ENCODE data around the gene CTSG. TPM values are rescaled to one million over a fixed set of nuclear protein-coding genes. Genes with fewer than 3 reads are reported as not detected.
"Not testable (repeated sequence)": the region's sequence is repeated elsewhere in the genome, so short reads cannot be mapped to it uniquely, and the experiment has no call there.

Gene CTSG
- total RNA-seq, 2 experiments from 2014 or later: 0.35 TPM; not detected in 1

DNA sequence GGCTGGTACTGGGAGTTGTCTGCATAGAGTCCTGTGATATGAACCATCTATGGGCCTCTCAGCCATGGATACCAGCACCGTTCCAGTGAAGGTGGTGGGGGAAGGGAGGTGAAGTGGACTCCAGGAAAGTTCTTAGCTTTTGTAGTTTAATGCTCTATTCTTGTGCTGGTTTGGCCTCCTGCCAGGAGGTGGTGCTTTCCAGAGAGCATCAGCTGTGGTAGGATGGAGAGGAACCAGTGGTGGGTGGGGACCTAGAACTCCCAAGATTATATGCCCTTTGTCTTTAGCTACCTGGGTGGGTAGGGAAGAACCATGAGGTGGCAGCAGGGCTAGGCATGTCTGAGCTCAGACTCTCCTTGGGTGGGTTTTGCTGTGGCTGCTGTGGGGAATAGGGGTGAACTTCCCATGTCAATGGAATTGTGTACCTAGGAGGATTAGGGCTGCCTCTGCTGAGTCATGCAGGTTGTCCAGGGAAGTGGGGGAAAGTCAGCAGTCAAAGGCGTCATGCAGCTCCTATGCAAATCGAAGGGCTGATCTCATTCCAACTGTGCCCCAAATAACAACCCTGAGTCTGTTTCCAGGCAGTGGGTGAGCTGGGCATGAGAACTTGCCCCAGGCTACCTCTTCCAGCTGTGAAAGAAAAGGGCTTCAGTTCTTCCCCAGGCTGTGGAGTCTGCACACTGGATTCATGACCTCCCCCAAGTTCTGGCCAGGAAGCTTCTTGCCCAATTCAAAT is 19.2 kb upstream of the CTSG start:
- Mint-ChIP-seq H3K4me1 (peaks cover 5% of the 10 kb centered on the region), H3K27ac (no peak overlapping the region), H3K4me3 (no peak overlapping the region), H3K9me3 (ENCODE audit: low read depth) (peaks cover 33% of the 10 kb centered on the region), H3K27me3 (peaks cover 9% of the 10 kb centered on the region), H3K36me3 (ENCODE audit: low read depth) (peaks cover 5% of the 10 kb centered on the region)
- ATAC-seq (no peak), DNase-seq (no peak)
- intact Hi-C loops (cut with DNase I, micrococcal nuclease): loop anchor here in 1 of 2 experiments (10.0 kb wide), 1 partner anchor 400 kb away; no protein-coding TSS in a partner anchor
- ChIA-PET CTCF (interaction anchor here (0.7 to 1.0 kb wide), 3 partner anchors 13 to 55 kb away, joined by 3 to 4 read pairs (median 4); no protein-coding TSS in a partner anchor), POLR2A (no interaction called here)

DNA sequence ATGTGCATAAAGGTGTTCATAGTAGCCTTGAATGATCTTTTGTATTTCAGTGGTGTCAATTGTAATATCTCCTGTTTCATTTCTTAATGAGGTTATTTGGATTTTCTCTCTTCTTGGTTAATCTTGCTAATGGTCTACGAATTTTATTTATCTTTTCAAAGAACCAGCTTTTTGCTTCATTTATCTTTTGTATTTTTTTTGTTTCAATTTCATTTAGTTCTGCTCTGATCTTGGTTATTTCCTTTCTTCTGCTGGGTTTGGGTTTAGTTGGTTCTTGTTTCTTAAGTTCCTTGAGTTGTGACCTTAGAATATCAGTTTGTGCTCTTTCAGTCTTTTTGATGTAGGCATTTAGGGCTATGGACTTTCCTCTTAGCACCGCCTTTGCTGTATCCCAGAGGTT is 15.0 kb upstream of the CTSG start:
- H3K4me1 Mint-ChIP-seq; H3K27ac Mint-ChIP-seq; CTCF ChIA-PET; ATAC-seq; DNase-seq; H3K36me3 Mint-ChIP-seq (ENCODE audit: low read depth); POLR2A ChIA-PET; H3K27me3 Mint-ChIP-seq; H3K4me3 Mint-ChIP-seq: not testable (repeated sequence)
- intact Hi-C loops (cut with DNase I, micrococcal nuclease): loop anchor here in 1 of 2 experiments (10.0 kb wide), 1 partner anchor 404 kb away; no protein-coding TSS in a partner anchor
- H3K9me3 Mint-ChIP-seq (ENCODE audit: low read depth): peaks cover 23% of the 10 kb centered on the region

DNA sequence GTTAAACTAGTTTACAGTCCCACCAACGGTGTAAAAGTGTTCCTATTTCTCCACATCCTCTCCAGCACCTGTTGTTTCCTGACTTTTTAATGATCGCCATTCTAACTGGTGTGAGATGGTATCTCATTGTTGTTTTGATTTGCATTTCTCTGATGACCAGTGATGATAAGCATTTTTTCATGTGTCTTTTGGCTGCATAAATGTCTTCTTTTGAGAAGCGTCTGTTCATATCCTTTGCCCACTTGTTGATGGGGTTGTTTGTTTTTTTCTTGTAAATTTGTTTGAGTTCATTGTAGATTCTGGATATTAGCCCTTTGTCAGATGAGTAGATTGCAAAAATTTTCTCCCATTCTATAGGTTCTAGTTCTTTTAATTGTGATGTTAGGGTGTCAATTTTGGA is 8.4 kb upstream of the CTSG start:
- H3K36me3 Mint-ChIP-seq (ENCODE audit: low read depth); intact Hi-C loops (cut with DNase I, micrococcal nuclease); H3K4me1 Mint-ChIP-seq; H3K9me3 Mint-ChIP-seq (ENCODE audit: low read depth); H3K27me3 Mint-ChIP-seq; POLR2A ChIA-PET; H3K4me3 Mint-ChIP-seq; CTCF ChIA-PET; H3K27ac Mint-ChIP-seq; ATAC-seq; DNase-seq: not testable (repeated sequence)

DNA sequence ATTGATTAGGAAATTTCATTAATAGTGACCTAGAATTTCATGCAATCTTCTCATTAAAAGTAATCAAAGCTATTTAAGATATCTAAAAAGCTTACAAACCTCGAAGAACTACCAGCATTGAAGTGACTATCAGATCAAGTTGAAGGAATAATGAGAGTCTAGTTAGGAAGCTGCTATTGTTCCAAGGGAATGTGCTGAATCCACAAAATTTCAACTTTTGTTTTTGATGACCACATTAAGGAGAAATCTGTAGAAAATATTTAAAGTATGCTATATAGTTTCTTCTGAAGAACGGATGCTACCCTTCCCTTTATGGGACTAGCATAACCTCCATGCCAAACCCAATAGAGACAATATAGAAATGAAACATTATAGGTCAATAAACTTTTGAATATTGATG is 2.5 kb upstream of the CTSG start:
- no peak overlapping the region for H3K4me3 Mint-ChIP-seq
- H3K9me3 Mint-ChIP-seq (ENCODE audit: low read depth): no peaks in the 10 kb centered on the region
- POLR2A ChIA-PET: no interaction called here
- intact Hi-C loops (cut with DNase I, micrococcal nuclease): no loop called here
- no peak for DNase-seq
- H3K36me3 Mint-ChIP-seq (ENCODE audit: low read depth): no peaks in the 10 kb centered on the region
- peaks cover 2% of the 10 kb centered on the region for H3K27me3 Mint-ChIP-seq
- no peaks in the 10 kb centered on the region for H3K4me1 Mint-ChIP-seq
- ATAC-seq: no peak
- H3K27ac Mint-ChIP-seq: no peak overlapping the region
- CTCF ChIA-PET: no interaction called here

DNA sequence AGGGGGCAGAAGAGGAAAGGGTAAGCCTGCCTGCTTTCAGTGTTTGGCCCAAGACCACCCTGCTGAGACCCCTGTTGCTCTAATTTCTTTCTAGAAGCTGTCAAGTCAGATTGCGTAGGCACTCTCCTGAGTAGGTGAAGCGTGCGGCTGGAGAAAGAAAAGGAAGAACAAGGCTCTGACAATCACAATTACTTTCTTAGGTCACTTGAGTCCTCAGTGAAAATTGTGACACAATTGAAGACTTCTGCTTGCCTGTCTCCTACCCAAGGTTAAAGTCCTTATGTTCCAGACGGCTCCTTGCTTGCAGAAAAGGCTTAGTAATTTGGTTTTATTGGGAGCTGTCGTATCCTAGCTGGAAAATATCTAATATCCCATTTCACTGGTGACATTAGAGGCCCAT is 721 bp upstream of the CTSG start:
- ChIA-PET CTCF (interaction anchor here (0.8 kb wide), 1 partner anchor 470 kb away, joined by 3 read pairs; no protein-coding TSS in a partner anchor), POLR2A (no interaction called here)
- Mint-ChIP-seq H3K27ac (no peak overlapping the region), H3K4me1 (no peaks in the 10 kb centered on the region), H3K36me3 (ENCODE audit: low read depth) (no peaks in the 10 kb centered on the region), H3K4me3 (no peak overlapping the region), H3K27me3 (peaks cover 2% of the 10 kb centered on the region), H3K9me3 (ENCODE audit: low read depth) (no peaks in the 10 kb centered on the region)
- ATAC-seq: no peak
- intact Hi-C loops (cut with DNase I, micrococcal nuclease): no loop called here
- no peak for DNase-seq

DNA sequence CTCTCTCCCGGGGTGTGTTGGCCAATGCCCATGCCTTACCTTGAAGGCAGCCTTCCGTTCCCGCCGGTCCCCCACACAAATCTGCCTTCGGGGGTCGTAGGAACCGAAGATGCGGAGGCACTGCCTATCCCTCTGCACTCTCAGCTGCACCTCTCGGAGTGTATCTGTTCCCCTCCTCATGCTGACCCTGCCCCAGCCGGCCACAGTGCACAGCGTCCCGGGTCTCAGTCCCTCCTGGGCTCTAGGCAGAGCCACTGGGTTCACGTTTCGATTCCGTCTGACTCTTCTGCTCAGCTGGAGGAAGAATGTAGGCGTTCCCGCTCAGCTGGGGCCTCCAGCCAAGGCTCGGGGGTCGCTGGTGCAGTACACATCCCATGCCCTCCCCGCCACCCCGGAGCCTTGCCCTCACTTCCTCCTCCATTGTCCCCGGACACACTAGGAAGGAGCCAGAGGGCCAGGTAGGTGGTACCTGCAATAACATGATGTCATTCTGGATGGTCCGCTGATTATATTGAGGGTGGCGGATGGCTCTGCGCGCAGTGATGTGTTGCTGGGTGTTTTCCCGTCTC is 1.8 kb downstream of the CTSG start:
- ChIA-PET POLR2A (no interaction called here), CTCF (interaction anchor here (0.7 kb wide), 1 partner anchor 762 kb away, joined by 3 read pairs; no protein-coding TSS in a partner anchor)
- intact Hi-C loops (cut with DNase I, micrococcal nuclease): no loop called here
- H3K9me3 Mint-ChIP-seq (ENCODE audit: low read depth): no peaks in the 10 kb centered on the region
- no peak overlapping the region for H3K4me3 Mint-ChIP-seq
- DNase-seq (no peak), ATAC-seq (no peak)
- no peak overlapping the region for H3K27ac Mint-ChIP-seq
- H3K4me1 Mint-ChIP-seq: no peaks in the 10 kb centered on the region
- no peaks in the 10 kb centered on the region for H3K36me3 Mint-ChIP-seq (ENCODE audit: low read depth)
- H3K27me3 Mint-ChIP-seq: peaks cover 2% of the 10 kb centered on the region

DNA sequence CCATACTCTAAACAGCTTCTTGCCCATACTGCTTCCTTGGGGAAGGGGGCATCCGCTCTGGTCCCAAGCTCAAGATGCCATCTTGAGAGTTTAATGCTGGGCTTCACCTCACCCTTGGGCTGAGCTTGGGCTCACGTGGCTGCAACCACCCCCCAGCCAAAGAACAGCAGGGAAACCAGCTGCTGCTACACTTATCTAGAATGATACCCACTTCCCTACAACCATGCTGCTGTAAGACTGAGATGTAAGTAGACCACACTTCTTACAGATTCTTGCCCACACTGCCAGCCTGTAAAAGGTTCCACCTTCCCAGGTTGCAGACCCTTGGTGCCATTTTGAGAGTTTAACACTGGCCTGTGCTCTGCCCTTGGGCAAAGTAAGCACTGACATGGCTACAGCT is 9.7 kb downstream of the CTSG start:
- ChIA-PET POLR2A (no interaction called here), CTCF (interaction anchor here (1.2 kb wide), 1 partner anchor 113 kb away, joined by 3 read pairs; no protein-coding TSS in a partner anchor)
- peaks cover 10% of the 10 kb centered on the region for H3K27me3 Mint-ChIP-seq
- no peak overlapping the region for H3K27ac Mint-ChIP-seq
- no peaks in the 10 kb centered on the region for H3K36me3 Mint-ChIP-seq (ENCODE audit: low read depth)
- no peak overlapping the region for H3K4me3 Mint-ChIP-seq
- H3K9me3 Mint-ChIP-seq (ENCODE audit: low read depth): peaks cover 24% of the 10 kb centered on the region
- ATAC-seq (no peak), DNase-seq (no peak)
- H3K4me1 Mint-ChIP-seq: no peaks in the 10 kb centered on the region
- intact Hi-C loops (cut with DNase I, micrococcal nuclease): no loop called here

DNA sequence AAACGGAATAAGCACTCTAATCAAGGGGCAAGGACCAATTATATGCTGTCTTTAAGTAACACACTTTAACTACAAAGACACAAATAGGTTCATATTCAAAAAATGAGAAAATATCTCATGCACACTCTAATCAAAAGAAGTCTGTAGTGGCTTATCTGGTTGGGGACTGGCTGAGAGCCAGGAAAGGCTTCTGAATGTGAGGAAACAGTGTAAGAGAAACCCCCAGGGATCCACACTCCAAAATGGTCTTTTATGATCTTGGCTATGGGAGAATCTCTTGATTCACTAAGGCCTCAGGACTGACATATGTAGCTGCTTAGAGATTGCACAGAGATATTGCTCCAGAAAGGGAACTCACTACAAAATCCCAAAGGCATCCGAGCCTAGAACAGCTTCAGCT is 10.3 kb downstream of the CTSG start:
- H3K27ac Mint-ChIP-seq: no peak overlapping the region
- no peaks in the 10 kb centered on the region for H3K4me1 Mint-ChIP-seq
- no peaks in the 10 kb centered on the region for H3K36me3 Mint-ChIP-seq (ENCODE audit: low read depth)
- DNase-seq (no peak), ATAC-seq (no peak)
- CTCF ChIA-PET: interaction anchor here (1.2 kb wide), 1 partner anchor 114 kb away, joined by 3 read pairs; no protein-coding TSS in a partner anchor
- H3K4me3 Mint-ChIP-seq: no peak overlapping the region
- peaks cover 12% of the 10 kb centered on the region for H3K27me3 Mint-ChIP-seq
- POLR2A ChIA-PET: no interaction called here
- peaks cover 24% of the 10 kb centered on the region for H3K9me3 Mint-ChIP-seq (ENCODE audit: low read depth)
- intact Hi-C loops (cut with DNase I, micrococcal nuclease): no loop called here

DNA sequence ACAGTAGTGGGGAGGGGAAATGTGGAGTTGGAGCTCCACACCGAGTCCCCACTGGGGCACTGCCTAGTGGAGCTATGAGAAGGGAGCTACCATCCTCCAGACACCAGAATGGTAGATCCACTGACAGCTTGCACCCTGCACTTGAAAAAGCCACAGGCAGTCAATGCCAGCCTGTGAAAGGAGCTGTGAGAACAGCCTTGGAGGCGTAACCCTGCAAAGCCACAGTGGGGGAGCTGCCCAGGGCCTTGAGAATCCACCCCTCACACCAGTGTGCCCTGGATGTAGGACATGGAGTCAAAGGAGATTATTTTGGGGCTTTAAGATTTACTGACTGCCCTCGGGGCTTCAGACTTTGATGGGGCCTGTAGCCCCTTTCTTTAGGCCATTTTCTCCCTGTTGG is 12.5 kb downstream of the CTSG start:
- Mint-ChIP-seq H3K4me1 (no peaks in the 10 kb centered on the region), H3K36me3 (ENCODE audit: low read depth) (no peaks in the 10 kb centered on the region), H3K9me3 (ENCODE audit: low read depth) (peaks cover 24% of the 10 kb centered on the region), H3K27ac (no peak overlapping the region), H3K4me3 (no peak overlapping the region), H3K27me3 (peaks cover 12% of the 10 kb centered on the region)
- CTCF ChIA-PET: interaction anchor here (0.6 kb wide), 2 partner anchors 30 to 66 kb away, joined by 3 to 4 read pairs; no protein-coding TSS in a partner anchor
- ATAC-seq (no peak), DNase-seq (no peak)
- intact Hi-C loops (cut with DNase I, micrococcal nuclease): no loop called here
- POLR2A ChIA-PET: no interaction called here

DNA sequence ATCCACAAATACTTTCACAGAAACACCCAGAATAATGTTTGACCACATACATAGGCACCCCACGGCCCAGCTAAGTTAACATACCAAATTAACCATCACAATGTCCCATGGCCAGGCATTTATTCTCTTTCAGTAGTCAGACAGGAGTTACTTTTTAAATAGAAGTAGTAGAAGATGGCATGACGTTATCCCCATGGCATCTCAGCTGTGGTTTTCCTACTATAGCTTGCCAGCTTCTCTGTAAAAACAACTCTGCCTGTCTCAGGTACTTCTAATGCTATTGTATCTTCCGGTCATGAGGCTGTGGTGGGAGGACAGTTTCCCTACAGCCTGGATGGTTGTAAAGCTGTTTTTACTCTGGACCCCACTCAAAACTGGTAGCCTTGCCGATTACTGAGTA is 19.3 kb downstream of the CTSG start:
- H3K9me3 Mint-ChIP-seq (ENCODE audit: low read depth): peaks cover 6% of the 10 kb centered on the region
- H3K4me3 Mint-ChIP-seq: no peak overlapping the region
- no peak for DNase-seq
- peaks cover 11% of the 10 kb centered on the region for H3K27me3 Mint-ChIP-seq
- no peaks in the 10 kb centered on the region for H3K4me1 Mint-ChIP-seq
- ChIA-PET CTCF (no interaction called here), POLR2A (no interaction called here)
- no peak overlapping the region for H3K27ac Mint-ChIP-seq
- intact Hi-C loops (cut with DNase I, micrococcal nuclease): no loop called here
- no peak for ATAC-seq
- no peaks in the 10 kb centered on the region for H3K36me3 Mint-ChIP-seq (ENCODE audit: low read depth)

DNA sequence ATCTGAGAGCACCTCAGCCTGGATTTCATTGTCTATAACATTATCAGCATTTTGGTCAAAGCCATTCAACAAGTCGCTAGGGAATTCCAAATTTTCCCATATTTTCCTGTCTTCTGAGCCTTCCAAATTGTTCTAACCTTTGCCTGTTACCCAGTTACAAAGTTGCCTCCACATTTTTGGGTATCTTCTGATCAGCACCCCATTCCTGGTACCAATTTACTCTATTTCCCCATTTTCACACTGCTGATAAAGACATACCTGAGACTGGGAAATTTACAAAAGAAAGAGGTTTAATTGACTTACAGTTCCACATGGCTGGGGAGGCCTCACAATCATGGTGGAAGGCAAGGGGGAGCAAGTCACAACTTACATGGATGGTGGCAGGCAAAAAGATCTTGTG is 27.0 kb downstream of the CTSG start:
- H3K27ac Mint-ChIP-seq; H3K4me3 Mint-ChIP-seq; DNase-seq; CTCF ChIA-PET; H3K27me3 Mint-ChIP-seq; ATAC-seq; intact Hi-C loops (cut with DNase I, micrococcal nuclease); POLR2A ChIA-PET; H3K36me3 Mint-ChIP-seq (ENCODE audit: low read depth); H3K4me1 Mint-ChIP-seq: not testable (repeated sequence)
- H3K9me3 Mint-ChIP-seq (ENCODE audit: low read depth): peaks cover 36% of the 10 kb centered on the region

DNA sequence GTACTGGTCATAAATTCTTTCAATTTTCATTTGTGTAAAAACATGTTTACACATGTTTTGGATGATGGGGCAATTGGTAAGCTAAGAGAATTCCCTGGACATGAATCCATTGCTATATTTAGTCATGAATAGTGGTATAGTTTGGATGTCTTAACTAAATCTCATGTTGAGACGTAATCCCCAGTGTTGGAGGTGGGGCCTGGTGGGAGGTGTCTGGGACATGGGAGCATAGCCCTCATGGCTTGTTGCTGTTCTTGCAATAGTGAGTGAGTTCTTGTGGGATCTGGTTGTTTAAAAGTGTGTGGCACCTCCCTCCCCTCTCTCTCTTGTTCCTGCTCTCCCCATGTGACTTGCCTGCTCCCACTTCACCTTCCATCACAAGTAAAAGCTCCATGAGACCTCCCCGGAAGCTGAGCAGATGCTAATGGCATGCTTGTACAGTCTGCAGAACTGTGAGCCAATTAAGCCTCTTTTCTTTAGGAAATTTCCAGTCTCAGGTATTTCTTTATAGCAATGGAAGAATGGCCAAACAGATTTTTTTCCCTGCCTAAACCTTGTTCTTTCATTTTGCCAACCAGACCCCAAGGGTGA is 33.6 kb downstream of the CTSG start:
- intact Hi-C loops (cut with DNase I, micrococcal nuclease): no loop called here
- no peak for DNase-seq
- ChIA-PET POLR2A (no interaction called here), CTCF (interaction anchor here (0.6 to 1.5 kb wide), 2 partner anchors 13 to 624 kb away, joined by 3 read pairs; no protein-coding TSS in a partner anchor)
- Mint-ChIP-seq H3K36me3 (ENCODE audit: low read depth) (peaks cover 1% of the 10 kb centered on the region), H3K4me1 (no peaks in the 10 kb centered on the region), H3K9me3 (ENCODE audit: low read depth) (peaks cover 11% of the 10 kb centered on the region), H3K27me3 (peaks cover 16% of the 10 kb centered on the region), H3K27ac (no peak overlapping the region), H3K4me3 (no peak overlapping the region)
- ATAC-seq: no peak

All from activated CD4-positive, alpha-beta T cell treated with anti-CD3 and anti-CD28 coated beads for 36 hours (primary cell).